ENCODE data around the gene FOXJ3.

GRCh38 chr1:42279055-42279454 lies 56.0 kb downstream of the FOXJ3 start:
- TF ChIP-seq CTCF (IDR thresholded peaks at IDR 0.05; ENCODE audit: insufficient read depth, low read length, poor library complexity, severe bottlenecking): no peak
- TF ChIP-seq EZH2phosphoT487 (conservative IDR thresholded peaks at IDR 0.05; ENCODE audit: low read length): no peak

All from SU-DHL-6 (cell line).